HepG2 (cell line): ENCODE measurements around the gene MTUS2. TPM values are rescaled to one million over a fixed set of nuclear protein-coding genes. Genes with fewer than 3 reads are reported as not detected.

Experiments used
- ATAC-seq: fragments of 200-7000 bp; cut with Tn5 transposase; 3 replicates; pipeline ENCODE4 v1.9.1; 2020; ENCODE audit warnings: mild to moderate bottlenecking, moderate library complexity
- BruUV-seq: library from RNA; stranded (reverse); fragments of 400-500 nt; replicated peaks from 2 replicates; lab custom pipeline; 2021; lab: Mats Ljungman, UMichigan
- CTCF ChIA-PET: fragments of 300-600 bp; formaldehyde crosslinking; extraction: SDS; loops from one replicate; lab custom pipeline; 2021; ENCODE audit warnings: low total read pairs, inconsistent platforms, low intra/inter-chr PET ratio; lab: Yijun Ruan, JAX
- POLR2A ChIA-PET: fragments of 350-600 bp; sonication (Branson Sonifier 250); formaldehyde crosslinking; loops from one replicate; lab custom pipeline; 2020; ENCODE audit warnings: antibody characterized with exemption, inconsistent platforms; lab: Yijun Ruan, JAX
- DNase-seq: peaks from one replicate; pipeline ENCODE4 v3.0.0-alpha.2; 2015; ENCODE audit warnings: low spot score
- FAIRE-seq: peaks from 3 replicates; lab custom pipeline; 2011; peaks lifted over from hg19 to GRCh38; lab: Jason Lieb, UNC
- H2AFZ ChIP-seq: one replicate; pipeline ENCODE4 v1.6.1; 2011; ENCODE audit warnings: low read length, inconsistent platforms
- H3K27ac ChIP-seq: fragments of 300-600 bp; 3 replicates; pipeline ENCODE4 v1.8.0; 2011; ENCODE audit warnings: mixed run types, mild to moderate bottlenecking, mixed read lengths, low read length, inconsistent platforms; ENCODE audit not compliant: insufficient read depth; ENCODE audit errors: extremely low read length
- H3K27me3 ChIP-seq, 2 experiments: fragments of 200-600 bp in 1 of 2; 2 replicates in 1 of 2; 3 replicates in 1 of 2; pipeline versions ENCODE4 v1.6.0 to v1.8.0; 2011; ENCODE audit warnings: low read length in 2 of 2, mild to moderate bottlenecking in 2 of 2, moderate library complexity in 2 of 2, inconsistent platforms in 1 of 2; ENCODE audit not compliant: insufficient read depth in 2 of 2, control insufficient read depth in 1 of 2
- H3K36me3 ChIP-seq, 2 experiments: fragments of 200-600 bp in 1 of 2; replicated peaks in 1 of 2; 2 replicates in 1 of 2; 3 replicates in 1 of 2; pipeline versions ENCODE4 v1.5.1 to v1.8.0; 2011; ENCODE audit warnings: low read length in 2 of 2, inconsistent platforms in 1 of 2; ENCODE audit not compliant: insufficient read depth in 2 of 2, control insufficient read depth in 1 of 2
- H3K4me1 ChIP-seq: 2 replicates; pipeline ENCODE4 v1.5.1; 2012; ENCODE audit warnings: low read length, inconsistent platforms; ENCODE audit not compliant: insufficient read depth
- H3K4me2 ChIP-seq: 2 replicates; pipeline ENCODE4 v1.6.0; 2011; ENCODE audit warnings: low read depth, low read length, inconsistent platforms
- H3K4me3 ChIP-seq, 3 experiments: fragments of 200-600 bp in 1 of 3; sonication (generic), shearing (Covaris generic) in 1 of 3; replicated peaks in 1 of 3; 2 replicates each; pipeline ENCODE4 v1.5.1; 2011 to 2016; ENCODE audit warnings: low read length in 3 of 3, inconsistent platforms in 2 of 3, low read depth in 2 of 3, mild to moderate bottlenecking in 2 of 3, control low read depth in 1 of 3, mixed read lengths in 1 of 3; ENCODE audit not compliant: insufficient read depth in 1 of 3
- H3K79me2 ChIP-seq: one replicate; pipeline ENCODE4 v1.6.1; 2011; ENCODE audit warnings: low read length, inconsistent platforms; ENCODE audit not compliant: insufficient read depth
- H3K9ac ChIP-seq: 2 replicates; pipeline ENCODE4 v1.6.0; 2011; ENCODE audit warnings: mild to moderate bottlenecking, low read depth, low read length, inconsistent platforms; ENCODE audit not compliant: insufficient read depth
- H3K9me3 ChIP-seq: 2 replicates; pipeline ENCODE4 v1.5.1; 2012; ENCODE audit warnings: mild to moderate bottlenecking, low read length
- H4K20me1 ChIP-seq: 2 replicates; pipeline ENCODE4 v1.6.0; 2011; ENCODE audit warnings: inconsistent platforms, mild to moderate bottlenecking, low read length, moderate library complexity; ENCODE audit not compliant: insufficient read depth
- ATF7 ChIP-seq, 2 experiments: fragments of 450-650 bp in 1 of 2; sonication (generic) in 1 of 2; formaldehyde crosslinking in 1 of 2; IDR thresholded peaks; 2 replicates each; pipeline versions ENCODE4 v1.4.0 to v1.6.1; 2016 to 2020; ENCODE audit warnings: antibody characterized with exemption in 1 of 2, mild to moderate bottlenecking in 1 of 2, missing genetic modification reagents in 1 of 2
- WGBS: methylation state at CpG from one replicate; pipeline ENCODE4 v1.1.6; 2017; ENCODE audit warnings: low lambda C conversion rate; 5-methylcytosine and 5-hydroxymethylcytosine counted together
- in situ Hi-C: cut with HindIII; loops from 2 replicates; pipeline ENCODE4 v1.10.0; 2017; ENCODE audit warnings: low pct_unique_long_range_greater_than_20kb; ENCODE audit not compliant: extremely low pct_ligation_motif_present
- intact Hi-C: fragments of 100-400 bp; cut with micrococcal nuclease; formaldehyde crosslinking; loops from one replicate; pipeline ENCODE4 v1.10.0; 2022; ENCODE audit not compliant: unreplicated experiment
- polyA plus RNA-seq, 8 experiments: library from polyadenylated mRNA; depleted of rRNA in 3 of 8; stranded (reverse) in 7 of 8; unstranded in 1 of 8; fragments of >200 nt; fragmentation: Illumina TruSeq in 4 of 8; extraction: Trizol in 4 of 8; gene quantifications; 2 replicates each; pipeline versions ENCODE4 v1.2.1 to v1.2.3, GENCODE V29; 2011 to 2016; ENCODE audit warnings: low read depth in 4 of 8, missing spikeins in 1 of 8, mixed read lengths in 1 of 8; ENCODE audit not compliant: insufficient read depth in 1 of 8
- small RNA-seq, 3 experiments: library from RNA; depleted of rRNA; stranded (forward); fragments of <200 nt; gene quantifications; one replicate each; pipeline ENCODE3, GENCODE V24; 2012; ENCODE audit warnings: low read depth in 2 of 3, low replicate concordance in 1 of 3; ENCODE audit not compliant: insufficient read length in 3 of 3, insufficient read depth in 2 of 3
- total RNA-seq, 5 experiments: library from RNA; depleted of rRNA; stranded (reverse); fragments of >200 nt; fragmentation: Illumina TruSeq; extraction: Trizol; gene quantifications; 2 replicates each; pipeline ENCODE4 v1.2.3, GENCODE V29; 2016; ENCODE audit warnings: low read depth in 1 of 5
- TF ChIP-seq, protein P1 (sequence below): sonication (generic); formaldehyde crosslinking; IDR thresholded peaks from 2 replicates; pipeline ENCODE4 v1.4.0; 2020; ENCODE audit warnings: mild to moderate bottlenecking, missing genetic modification reagents

MTUS2 gene
- total and polyA plus RNA-seq, 2 of the 13 experiments (the other 11 are each of a cell fraction or from before 2014, with no cell fraction given), result not detected

- FAIRE-seq, result no peak
- no peaks in the 10 kb centered on the region for H3K9me3 ChIP-seq
- TF ChIP-seq, protein P1, sequence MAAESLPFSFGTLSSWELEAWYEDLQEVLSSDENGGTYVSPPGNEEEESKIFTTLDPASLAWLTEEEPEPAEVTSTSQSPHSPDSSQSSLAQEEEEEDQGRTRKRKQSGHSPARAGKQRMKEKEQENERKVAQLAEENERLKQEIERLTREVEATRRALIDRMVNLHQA (CRISPR knock-in tag), result no peak
- TF ChIP-seq ATF7 (IDR thresholded peaks at IDR 0.05) (peak; percentile 78), ATF7 (CRISPR knock-in tag; IDR thresholded peaks at IDR 0.05) (no peak)
- ChIA-PET POLR2A (no interaction called here), CTCF (no interaction called here)
- H4K20me1 ChIP-seq, result peaks cover 27% of the 10 kb centered on the region
- no peak overlapping the region for H3K4me2 ChIP-seq
- no TSS peak for BruUV-seq
- no peaks in the 10 kb centered on the region for H3K4me1 ChIP-seq
- no peak overlapping the region for H3K9ac ChIP-seq
- no peak for DNase-seq
- peaks cover 22% of the 10 kb centered on the region for H3K79me2 ChIP-seq
- no peak overlapping the region for H2AFZ ChIP-seq
- ATAC-seq, result no peak
- intact Hi-C loops (no loop called here), in situ Hi-C loops (no loop called here)
- no peak overlapping the region for H3K27ac ChIP-seq
- no peak overlapping the region for H3K4me3 ChIP-seq
- 98% methylated on average over 6 of the region's 6 CpGs for WGBS
- H3K36me3 ChIP-seq, result peaks cover 30 to 75% of the 10 kb centered on the region in 2 experiments
- no peaks in the 10 kb centered on the region for H3K27me3 ChIP-seq
These were observed 731.1 kb downstream of the MTUS2 start for GRCh38 chr13:29551214-29551613.

Small RNA genes lying within 50 kb of the gene (small RNA-seq; reads per million reads assigned to genes)
- gene AL359741.1, result 0 reads per million in 3 experiments

Other genes starting within 250 kb of the MTUS2 start
- gene POMP, start 161.2 kb upstream of the MTUS2 start, total RNA-seq (2016; rRNA removed; fragmentation: Illumina TruSeq; extraction: Trizol), result 118 and 183 TPM in 2 replicates
- gene POMP, start 161.2 kb upstream of the MTUS2 start, polyA plus RNA-seq (2011; rRNA removed), result 23.2 and 30.6 TPM in 2 replicates
- not detected in 2 replicates for gene SLC46A3, start 101.4 kb upstream of the MTUS2 start, total RNA-seq (2016; rRNA removed; fragmentation: Illumina TruSeq; extraction: Trizol)
- not detected in 2 replicates for gene SLC46A3, start 101.4 kb upstream of the MTUS2 start, polyA plus RNA-seq (2011; rRNA removed)